Fibroblast of lung (primary cell): Measurements from ENCODE around the gene MED10.

ENCODE experiments used
- EZH2 ChIP-seq: IDR thresholded peaks from 2 replicates; pipeline ENCODE4 v1.5.1; 2012; ENCODE audit warnings: low read length, control low read depth, mild to moderate bottlenecking; ENCODE audit errors: missing control alignments
- TF ChIP-seq, protein P1 (sequence below), 2 donors: IDR thresholded peaks in 1 of 2; conservative IDR thresholded peaks in 1 of 2; 1 replicate in 1 of 2; 2 replicates in 1 of 2; pipeline ENCODE4 v1.5.1; 2011 to 2012; ENCODE audit warnings: low read length in 2 of 2, control low read depth in 1 of 2, inconsistent platforms in 1 of 2, low read depth in 1 of 2, mild to moderate bottlenecking in 1 of 2

DNA sequence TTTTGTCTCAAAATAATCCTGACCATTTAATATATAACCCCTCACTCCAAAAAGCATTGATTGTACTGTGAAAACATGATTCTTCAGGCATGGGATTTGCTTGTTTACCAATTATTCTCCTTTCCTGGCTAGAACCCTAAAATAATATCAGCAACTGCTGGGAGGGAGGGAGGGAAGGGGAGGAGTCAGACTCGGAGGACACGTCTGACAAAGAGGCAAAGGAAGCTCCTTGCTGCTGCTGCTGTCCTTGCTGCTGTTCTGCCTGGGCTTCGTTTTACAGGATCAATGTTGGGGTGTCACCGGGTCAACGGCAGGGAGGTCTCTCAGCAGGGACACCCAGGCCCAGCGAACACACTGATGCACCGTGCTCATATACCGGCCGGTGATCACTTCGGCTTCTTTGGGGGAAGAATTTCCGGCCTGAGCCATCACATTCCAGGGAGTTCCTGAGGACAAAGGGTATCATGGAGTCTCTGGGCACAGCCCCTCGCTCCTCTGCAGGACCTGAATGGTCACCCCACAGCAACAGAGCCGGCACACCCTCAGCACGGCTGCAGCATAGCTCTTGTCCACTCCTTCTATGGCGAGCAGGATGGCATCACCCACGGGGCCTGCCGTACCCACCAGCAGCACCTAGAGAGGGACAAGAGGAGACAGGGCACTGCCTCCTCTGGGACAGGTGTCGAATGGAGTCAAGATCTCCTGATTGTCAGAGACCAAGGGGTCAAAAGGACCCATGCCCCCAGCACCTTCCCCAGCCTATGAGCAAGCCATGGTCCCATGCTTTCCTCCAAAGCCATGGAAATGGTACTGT lies 27.9 kb downstream of the MED10 start:
- TF ChIP-seq, protein P1, sequence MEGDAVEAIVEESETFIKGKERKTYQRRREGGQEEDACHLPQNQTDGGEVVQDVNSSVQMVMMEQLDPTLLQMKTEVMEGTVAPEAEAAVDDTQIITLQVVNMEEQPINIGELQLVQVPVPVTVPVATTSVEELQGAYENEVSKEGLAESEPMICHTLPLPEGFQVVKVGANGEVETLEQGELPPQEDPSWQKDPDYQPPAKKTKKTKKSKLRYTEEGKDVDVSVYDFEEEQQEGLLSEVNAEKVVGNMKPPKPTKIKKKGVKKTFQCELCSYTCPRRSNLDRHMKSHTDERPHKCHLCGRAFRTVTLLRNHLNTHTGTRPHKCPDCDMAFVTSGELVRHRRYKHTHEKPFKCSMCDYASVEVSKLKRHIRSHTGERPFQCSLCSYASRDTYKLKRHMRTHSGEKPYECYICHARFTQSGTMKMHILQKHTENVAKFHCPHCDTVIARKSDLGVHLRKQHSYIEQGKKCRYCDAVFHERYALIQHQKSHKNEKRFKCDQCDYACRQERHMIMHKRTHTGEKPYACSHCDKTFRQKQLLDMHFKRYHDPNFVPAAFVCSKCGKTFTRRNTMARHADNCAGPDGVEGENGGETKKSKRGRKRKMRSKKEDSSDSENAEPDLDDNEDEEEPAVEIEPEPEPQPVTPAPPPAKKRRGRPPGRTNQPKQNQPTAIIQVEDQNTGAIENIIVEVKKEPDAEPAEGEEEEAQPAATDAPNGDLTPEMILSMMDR (conservative IDR thresholded peaks at IDR 0.05 in 1 of 2, IDR thresholded peaks at IDR 0.05 in 1 of 2; ENCODE audit: low read depth in 1 of 2, low read length in 2 of 2), result no peak
- TF ChIP-seq EZH2, result no peak
